ENCODE measurements around the gene TMEM119. TPM values are rescaled to one million over a fixed set of nuclear protein-coding genes. Genes with fewer than 3 reads are reported as not detected.

The TMEM119 gene
- total and polyA plus RNA-seq, 10 of the 15 experiments (the other 5 are each of a cell fraction or from before 2014, with no cell fraction given): 0.11 to 0.44 (median 0.19) TPM; not detected in 5

- FAIRE-seq: no peak
- peaks cover 32% of the 10 kb centered on the region for H3K79me2 ChIP-seq (ENCODE audit: control insufficient read depth, insufficient read depth, low read length)
- intact Hi-C loops (cut with micrococcal nuclease; ENCODE audit: unreplicated experiment) (loop anchor here (2.0 to 10.0 kb wide), 4 partner anchors 58 to 462 kb away; partner anchors contain the start of genes ALKBH2, CMKLR1 and UNG), in situ Hi-C loops (cut with MboI) (loop anchor here (10.0 kb wide), 1 partner anchor 462 kb away; the partner anchor contains the start of genes ALKBH2 and UNG)
- SMC1A ChIA-PET (ENCODE audit: uncharacterized antibody, unreplicated experiment): interaction anchor here (1.1 to 16.7 kb wide), 9 partner anchors 14 to 170 kb away, joined by 3 to 397 read pairs (median 6); partner anchors contain the start of genes ISCU and SART3
- ATAC-seq: no peak
- RAD21 ChIA-PET (ENCODE audit: unreplicated experiment): interaction anchor here (0.7 to 17.3 kb wide), 11 partner anchors 8 to 217 kb away, joined by 3 to 413 read pairs (median 8); partner anchors contain the start of genes CORO1C, ISCU and SART3
- no peaks in the 10 kb centered on the region for H3K36me3 ChIP-seq (ENCODE audit: control insufficient read depth in 2 of 2, insufficient read depth in 2 of 2, low read length in 1 of 2)
- peak overlapping the region; percentile 76 for H3K4me3 ChIP-seq
- no peaks in the 10 kb centered on the region for H3K27me3 ChIP-seq (replicated peaks in 1 of 2; ENCODE audit: control insufficient read depth in 2 of 2, insufficient read depth in 2 of 2, low read length in 1 of 2)
- peaks cover 86% of the 10 kb centered on the region for H3K4me1 ChIP-seq (ENCODE audit: control insufficient read depth, insufficient read depth, low read length)
- peak overlapping the region; percentile 86 for H3K27ac ChIP-seq (ENCODE audit: control insufficient read depth, insufficient read depth)
- CTCF ChIA-PET: interaction anchor here (1.0 to 17.2 kb wide), 5 partner anchors 14 to 65 kb away, joined by 3 to 244 read pairs (median 156); partner anchors contain the start of gene ISCU
- H4K20me1 ChIP-seq (ENCODE audit: control insufficient read depth, insufficient read depth): no peaks in the 10 kb centered on the region
- H3K9ac ChIP-seq (ENCODE audit: control insufficient read depth, insufficient read depth, low read length): peak overlapping the region; percentile 62
- POLR2A ChIA-PET: interaction anchor here (1.0 to 10.5 kb wide), 6 partner anchors 11 to 139 kb away, joined by 3 to 199 read pairs (median 5); partner anchors contain the start of gene SART3
- H2AFZ ChIP-seq (ENCODE audit: control insufficient read depth, low read depth, low read length): no peak overlapping the region
- 67% methylated on average over 7 of the region's 7 CpGs for WGBS (ENCODE audit: insufficient coverage, insufficient replicate concordance, low lambda C conversion rate, missing lambda C conversion rate)
- BruUV-seq (replicated peaks): TSS peak; percentile 88
- H3K9me3 ChIP-seq (replicated peaks; ENCODE audit: control insufficient read depth, insufficient read depth, low read length): no peaks in the 10 kb centered on the region
- TF ChIP-seq SMAD1 (IDR thresholded peaks at IDR 0.05; ENCODE audit: low read depth, partially characterized antibody) (peak; percentile 59), E4F1 (IDR thresholded peaks at IDR 0.05; ENCODE audit: borderline replicate concordance, partially characterized antibody) (no peak), FOXK2 (IDR thresholded peaks at IDR 0.05) (no peak), MLLT1 (IDR thresholded peaks at IDR 0.05) (peak; percentile 95; the same call in 1 of the 2 replicates)
- DNase-seq (ENCODE audit: low read depth, low spot score): no peak
- H3K4me2 ChIP-seq (ENCODE audit: control insufficient read depth, insufficient read depth): peak overlapping the region; percentile 78
Measured at GRCh38 chr12:108633081-108633533, 35.2 kb upstream of the TMEM119 start.

Measured in GM12878 (cell line).